HepG2 (cell line): ENCODE data around the gene WDR6. TPM values are rescaled to one million over a fixed set of nuclear protein-coding genes. Genes with fewer than 3 reads are reported as not detected.

Source experiments
- FOXK2 ChIP-seq: fragments of 450-650 bp; IDR thresholded peaks from 2 replicates; pipeline ENCODE4 v1.6.1; 2016
- GTF2F1 ChIP-seq: fragments of 150-350 bp; IDR thresholded peaks from 2 replicates; pipeline ENCODE4 v1.6.1; 2014; ENCODE audit warnings: low read length
- KLF12 ChIP-seq: sonication (generic); formaldehyde crosslinking; IDR thresholded peaks from 2 replicates; pipeline ENCODE4 v1.4.0; 2020; ENCODE audit warnings: missing genetic modification reagents, borderline replicate concordance
- NR2F6 ChIP-seq, 2 experiments: IDR thresholded peaks; 2 replicates each; pipeline ENCODE4 v1.6.1; 2016; ENCODE audit warnings: antibody characterized with exemption in 1 of 2, mild to moderate bottlenecking in 1 of 2
- TAF15 ChIP-seq: fragments of 200-400 bp; formaldehyde crosslinking; IDR thresholded peaks from one replicate; pipeline ENCODE4 v1.6.1; 2018; ENCODE audit warnings: mild to moderate bottlenecking, low read depth, low read length; ENCODE audit not compliant: poor library complexity, severe bottlenecking
- XBP1 ChIP-seq: sonication (generic); formaldehyde crosslinking; IDR thresholded peaks from 2 replicates; pipeline ENCODE4 v1.5.0; 2020; ENCODE audit warnings: missing genetic modification reagents
- ZNF10 ChIP-seq: sonication (generic); formaldehyde crosslinking; IDR thresholded peaks from 2 replicates; pipeline ENCODE4 v1.4.0; 2020; ENCODE audit warnings: mild to moderate bottlenecking, low read depth, missing genetic modification reagents, borderline replicate concordance
- ZNF12 ChIP-seq: sonication (generic); formaldehyde crosslinking; IDR thresholded peaks from 2 replicates; pipeline ENCODE4 v1.5.0; 2020; ENCODE audit warnings: missing genetic modification reagents
- ZNF235 ChIP-seq: sonication (generic); formaldehyde crosslinking; IDR thresholded peaks from 2 replicates; pipeline ENCODE4 v1.8.1; 2023; ENCODE audit warnings: mild to moderate bottlenecking, missing genetic modification reagents, borderline replicate concordance
- ZNF615 ChIP-seq: sonication (generic); formaldehyde crosslinking; IDR thresholded peaks from 2 replicates; pipeline ENCODE4 v1.5.0; 2020; ENCODE audit warnings: mild to moderate bottlenecking, missing genetic modification reagents, borderline replicate concordance
- ZSCAN30 ChIP-seq: sonication (generic); formaldehyde crosslinking; IDR thresholded peaks from 2 replicates; pipeline ENCODE4 v1.5.0; 2020; ENCODE audit warnings: mild to moderate bottlenecking, missing genetic modification reagents
- polyA plus RNA-seq, 8 experiments: library from polyadenylated mRNA; depleted of rRNA in 3 of 8; stranded (reverse) in 7 of 8; unstranded in 1 of 8; fragments of >200 nt; fragmentation: Illumina TruSeq in 4 of 8; extraction: Trizol in 4 of 8; gene quantifications; 2 replicates each; pipeline versions ENCODE4 v1.2.1 to v1.2.3, GENCODE V29; 2011 to 2016; ENCODE audit warnings: low read depth in 4 of 8, missing spikeins in 1 of 8, mixed read lengths in 1 of 8; ENCODE audit not compliant: insufficient read depth in 1 of 8
- total RNA-seq, 5 experiments: library from RNA; depleted of rRNA; stranded (reverse); fragments of >200 nt; fragmentation: Illumina TruSeq; extraction: Trizol; gene quantifications; 2 replicates each; pipeline ENCODE4 v1.2.3, GENCODE V29; 2016; ENCODE audit warnings: low read depth in 1 of 5
- TF ChIP-seq, protein P1 (sequence below): sonication (generic); formaldehyde crosslinking; IDR thresholded peaks from 2 replicates; pipeline ENCODE4 v1.5.1; 2020; ENCODE audit warnings: missing genetic modification reagents, mild to moderate bottlenecking, borderline replicate concordance
- TF ChIP-seq, protein P2 (sequence below): sonication (generic); formaldehyde crosslinking; IDR thresholded peaks from 2 replicates; pipeline ENCODE4 v1.4.0; 2020; ENCODE audit warnings: mild to moderate bottlenecking, missing genetic modification reagents, borderline replicate concordance
- TF ChIP-seq, protein P3 (sequence below): sonication (generic); formaldehyde crosslinking; IDR thresholded peaks from 2 replicates; pipeline ENCODE4 v1.4.0; 2020; ENCODE audit warnings: missing genetic modification reagents
- TF ChIP-seq, protein P4 (sequence below): sonication (generic); formaldehyde crosslinking; IDR thresholded peaks from 2 replicates; pipeline ENCODE4 v1.8.0; 2022; ENCODE audit warnings: mild to moderate bottlenecking, missing genetic modification reagents
- TF ChIP-seq, protein P5 (sequence below): IDR thresholded peaks from 2 replicates; pipeline ENCODE4 v1.6.1; 2016; ENCODE audit warnings: missing biosample characterization, missing genetic modification reagents, low read depth

The WDR6 gene
- total and polyA plus RNA-seq, 2 of the 13 experiments (the other 11 are each of a cell fraction or from before 2014, with no cell fraction given): 73.4 to 139 TPM

DNA sequence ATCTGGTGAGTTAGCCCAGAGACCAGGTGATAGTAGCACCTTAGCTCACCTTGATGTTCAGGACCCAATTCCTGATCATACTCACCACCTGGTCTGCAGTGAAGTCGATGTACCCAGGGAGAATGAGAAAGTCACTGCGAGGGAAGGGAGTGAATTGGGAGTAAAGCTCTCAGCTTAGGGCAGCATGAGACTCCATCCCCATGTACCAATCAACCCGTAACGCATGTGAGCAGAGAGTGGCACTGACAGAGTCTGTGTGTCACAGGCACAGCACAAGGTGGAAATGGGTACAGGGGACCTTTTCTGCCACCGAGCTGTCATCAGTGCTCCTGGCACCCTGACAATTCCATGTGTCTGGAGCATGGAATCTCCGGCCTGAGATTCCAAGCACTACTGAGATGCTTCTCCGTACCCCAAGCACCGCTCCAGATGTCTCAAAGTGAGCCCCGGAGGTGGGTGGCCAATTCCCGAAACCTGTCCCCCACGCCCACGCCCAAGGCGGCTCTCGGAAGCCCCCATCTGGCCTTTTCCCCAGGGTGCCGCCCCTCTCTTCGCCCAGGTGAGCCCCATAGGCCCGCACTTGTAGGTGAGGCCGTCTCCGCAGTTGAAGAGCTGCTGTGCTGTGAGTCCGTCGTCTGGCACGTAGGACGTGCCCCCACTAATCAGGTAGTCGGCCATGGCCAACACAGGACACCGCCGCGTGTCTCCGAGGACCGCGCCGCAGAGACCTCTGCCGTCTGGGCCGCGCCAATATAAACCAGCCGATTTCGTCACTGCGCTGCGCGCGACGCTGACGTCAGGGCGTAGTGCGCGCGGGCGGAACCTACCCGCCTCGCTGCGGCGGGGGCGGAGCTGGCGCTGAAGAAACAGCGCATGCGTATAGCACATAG is 21.7 kb downstream of the WDR6 start, which contains the start of gene IMPDH2 (continued):
- TF ChIP-seq, protein P1, sequence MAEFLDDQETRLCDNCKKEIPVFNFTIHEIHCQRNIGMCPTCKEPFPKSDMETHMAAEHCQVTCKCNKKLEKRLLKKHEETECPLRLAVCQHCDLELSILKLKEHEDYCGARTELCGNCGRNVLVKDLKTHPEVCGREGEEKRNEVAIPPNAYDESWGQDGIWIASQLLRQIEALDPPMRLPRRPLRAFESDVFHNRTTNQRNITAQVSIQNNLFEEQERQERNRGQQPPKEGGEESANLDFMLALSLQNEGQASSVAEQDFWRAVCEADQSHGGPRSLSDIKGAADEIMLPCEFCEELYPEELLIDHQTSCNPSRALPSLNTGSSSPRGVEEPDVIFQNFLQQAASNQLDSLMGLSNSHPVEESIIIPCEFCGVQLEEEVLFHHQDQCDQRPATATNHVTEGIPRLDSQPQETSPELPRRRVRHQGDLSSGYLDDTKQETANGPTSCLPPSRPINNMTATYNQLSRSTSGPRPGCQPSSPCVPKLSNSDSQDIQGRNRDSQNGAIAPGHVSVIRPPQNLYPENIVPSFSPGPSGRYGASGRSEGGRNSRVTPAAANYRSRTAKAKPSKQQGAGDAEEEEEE (CRISPR knock-in tag): peak; percentile 98
- TF ChIP-seq ZNF615 (CRISPR knock-in tag) (peak; percentile 84; the same call in 1 of the 2 replicates), GTF2F1 (no peak), NR2F6 (IDR thresholded peaks at IDR 0.05) (no peak), NR2F6 (CRISPR knock-in tag; IDR thresholded peaks at IDR 0.05) (peak; percentile 33; the same call in 1 of the 2 replicates), ZNF12 (peak; percentile 49; the same call in 1 of the 2 replicates), KLF12 (CRISPR knock-in tag) (peak; percentile 73; the same call in 1 of the 2 replicates), XBP1 (0 out of 2 replicates have a peak, but pooled peaks have one; percentile 55), ZSCAN30 (CRISPR knock-in tag) (peak; percentile 58; the same call in 1 of the 2 replicates), FOXK2 (no peak), ZNF235 (0 out of 2 replicates have a peak, but pooled peaks have one; percentile 78), ZNF10 (CRISPR knock-in tag) (no peak), TAF15 (peak; percentile 87)
- TF ChIP-seq, protein P2, sequence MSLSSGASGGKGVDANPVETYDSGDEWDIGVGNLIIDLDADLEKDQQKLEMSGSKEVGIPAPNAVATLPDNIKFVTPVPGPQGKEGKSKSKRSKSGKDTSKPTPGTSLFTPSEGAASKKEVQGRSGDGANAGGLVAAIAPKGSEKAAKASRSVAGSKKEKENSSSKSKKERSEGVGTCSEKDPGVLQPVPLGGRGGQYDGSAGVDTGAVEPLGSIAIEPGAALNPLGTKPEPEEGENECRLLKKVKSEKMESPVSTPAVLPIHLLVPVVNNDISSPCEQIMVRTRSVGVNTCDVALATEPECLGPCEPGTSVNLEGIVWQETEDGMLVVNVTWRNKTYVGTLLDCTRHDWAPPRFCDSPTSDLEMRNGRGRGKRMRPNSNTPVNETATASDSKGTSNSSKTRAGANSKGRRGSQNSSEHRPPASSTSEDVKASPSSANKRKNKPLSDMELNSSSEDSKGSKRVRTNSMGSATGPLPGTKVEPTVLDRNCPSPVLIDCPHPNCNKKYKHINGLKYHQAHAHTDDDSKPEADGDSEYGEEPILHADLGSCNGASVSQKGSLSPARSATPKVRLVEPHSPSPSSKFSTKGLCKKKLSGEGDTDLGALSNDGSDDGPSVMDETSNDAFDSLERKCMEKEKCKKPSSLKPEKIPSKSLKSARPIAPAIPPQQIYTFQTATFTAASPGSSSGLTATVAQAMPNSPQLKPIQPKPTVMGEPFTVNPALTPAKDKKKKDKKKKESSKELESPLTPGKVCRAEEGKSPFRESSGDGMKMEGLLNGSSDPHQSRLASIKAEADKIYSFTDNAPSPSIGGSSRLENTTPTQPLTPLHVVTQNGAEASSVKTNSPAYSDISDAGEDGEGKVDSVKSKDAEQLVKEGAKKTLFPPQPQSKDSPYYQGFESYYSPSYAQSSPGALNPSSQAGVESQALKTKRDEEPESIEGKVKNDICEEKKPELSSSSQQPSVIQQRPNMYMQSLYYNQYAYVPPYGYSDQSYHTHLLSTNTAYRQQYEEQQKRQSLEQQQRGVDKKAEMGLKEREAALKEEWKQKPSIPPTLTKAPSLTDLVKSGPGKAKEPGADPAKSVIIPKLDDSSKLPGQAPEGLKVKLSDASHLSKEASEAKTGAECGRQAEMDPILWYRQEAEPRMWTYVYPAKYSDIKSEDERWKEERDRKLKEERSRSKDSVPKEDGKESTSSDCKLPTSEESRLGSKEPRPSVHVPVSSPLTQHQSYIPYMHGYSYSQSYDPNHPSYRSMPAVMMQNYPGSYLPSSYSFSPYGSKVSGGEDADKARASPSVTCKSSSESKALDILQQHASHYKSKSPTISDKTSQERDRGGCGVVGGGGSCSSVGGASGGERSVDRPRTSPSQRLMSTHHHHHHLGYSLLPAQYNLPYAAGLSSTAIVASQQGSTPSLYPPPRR (CRISPR knock-in tag): peak; percentile 70; the same call in 1 of the 2 replicates
- TF ChIP-seq, protein P3, sequence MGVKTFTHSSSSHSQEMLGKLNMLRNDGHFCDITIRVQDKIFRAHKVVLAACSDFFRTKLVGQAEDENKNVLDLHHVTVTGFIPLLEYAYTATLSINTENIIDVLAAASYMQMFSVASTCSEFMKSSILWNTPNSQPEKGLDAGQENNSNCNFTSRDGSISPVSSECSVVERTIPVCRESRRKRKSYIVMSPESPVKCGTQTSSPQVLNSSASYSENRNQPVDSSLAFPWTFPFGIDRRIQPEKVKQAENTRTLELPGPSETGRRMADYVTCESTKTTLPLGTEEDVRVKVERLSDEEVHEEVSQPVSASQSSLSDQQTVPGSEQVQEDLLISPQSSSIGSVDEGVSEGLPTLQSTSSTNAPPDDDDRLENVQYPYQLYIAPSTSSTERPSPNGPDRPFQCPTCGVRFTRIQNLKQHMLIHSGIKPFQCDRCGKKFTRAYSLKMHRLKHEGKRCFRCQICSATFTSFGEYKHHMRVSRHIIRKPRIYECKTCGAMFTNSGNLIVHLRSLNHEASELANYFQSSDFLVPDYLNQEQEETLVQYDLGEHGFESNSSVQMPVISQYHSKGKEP: no peak; the same call in 1 of the 2 replicates
- TF ChIP-seq, protein P4, sequence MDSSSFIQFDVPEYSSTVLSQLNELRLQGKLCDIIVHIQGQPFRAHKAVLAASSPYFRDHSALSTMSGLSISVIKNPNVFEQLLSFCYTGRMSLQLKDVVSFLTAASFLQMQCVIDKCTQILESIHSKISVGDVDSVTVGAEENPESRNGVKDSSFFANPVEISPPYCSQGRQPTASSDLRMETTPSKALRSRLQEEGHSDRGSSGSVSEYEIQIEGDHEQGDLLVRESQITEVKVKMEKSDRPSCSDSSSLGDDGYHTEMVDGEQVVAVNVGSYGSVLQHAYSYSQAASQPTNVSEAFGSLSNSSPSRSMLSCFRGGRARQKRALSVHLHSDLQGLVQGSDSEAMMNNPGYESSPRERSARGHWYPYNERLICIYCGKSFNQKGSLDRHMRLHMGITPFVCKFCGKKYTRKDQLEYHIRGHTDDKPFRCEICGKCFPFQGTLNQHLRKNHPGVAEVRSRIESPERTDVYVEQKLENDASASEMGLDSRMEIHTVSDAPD: peak; percentile 42; the same call in 1 of the 2 replicates
- TF ChIP-seq, protein P5, sequence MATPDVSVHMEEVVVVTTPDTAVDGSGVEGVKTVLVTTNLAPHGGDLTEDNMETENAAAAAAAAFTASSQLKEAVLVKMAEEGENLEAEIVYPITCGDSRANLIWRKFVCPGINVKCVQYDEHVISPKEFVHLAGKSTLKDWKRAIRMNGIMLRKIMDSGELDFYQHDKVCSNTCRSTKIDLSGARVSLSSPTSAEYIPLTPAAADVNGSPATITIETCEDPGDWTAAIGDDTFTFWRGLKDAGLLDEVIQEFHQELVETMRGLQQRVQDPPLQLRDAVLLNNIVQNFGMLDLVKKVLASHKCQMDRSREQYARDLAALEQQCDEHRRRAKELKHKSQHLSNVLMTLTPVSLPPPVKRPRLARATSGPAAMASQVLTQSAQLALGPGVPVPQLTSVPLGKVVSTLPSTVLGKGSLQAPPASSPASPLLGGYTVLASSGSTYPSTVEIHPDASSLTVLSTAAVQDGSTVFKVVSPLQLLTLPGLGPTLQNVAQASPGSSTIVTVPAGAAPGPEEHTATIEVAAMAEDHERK (CRISPR knock-in tag): peak; percentile 99
